Chondrocyte (in vitro differentiated cells): ENCODE results near the gene ZP3. TPM values are rescaled to one million over a fixed set of nuclear protein-coding genes. Genes with fewer than 3 reads are reported as not detected.

ENCODE experiments used
- DNase-seq: peaks from one replicate; pipeline ENCODE4 v3.0.0; 2021; ENCODE audit warnings: mixed read lengths, low spot score
- H3K27ac Mint-ChIP-seq: one replicate; pipeline ENCODE4 v1.8.0; 2021; ENCODE audit warnings: mild to moderate bottlenecking, moderate library complexity, mixed read lengths; ENCODE audit not compliant: unreplicated experiment
- H3K27me3 Mint-ChIP-seq: 2 replicates; pipeline ENCODE4 v1.8.0; 2021; ENCODE audit warnings: low read depth, mixed read lengths
- H3K36me3 Mint-ChIP-seq: 2 replicates; pipeline ENCODE4 v1.8.0; 2021; ENCODE audit warnings: low read depth, mixed read lengths
- H3K4me1 Mint-ChIP-seq: 2 replicates; pipeline ENCODE4 v1.8.0; 2021; ENCODE audit warnings: low read depth, mild to moderate bottlenecking, mixed read lengths
- H3K4me3 Mint-ChIP-seq: one replicate; pipeline ENCODE4 v1.8.0; 2021; ENCODE audit warnings: mild to moderate bottlenecking, moderate library complexity, mixed read lengths; ENCODE audit not compliant: unreplicated experiment
- H3K9me3 Mint-ChIP-seq: 2 replicates; pipeline ENCODE4 v1.8.0; 2021; ENCODE audit warnings: low read depth, mixed read lengths
- CTCF ChIP-seq: fragments of 200-600 bp; sonication (generic); IDR thresholded peaks from 2 replicates; pipeline ENCODE4 v1.5.0; 2021; ENCODE audit warnings: antibody characterized with exemption, mild to moderate bottlenecking, moderate library complexity
- long read RNA-seq: library from polyadenylated mRNA; stranded (forward); transcript quantifications from one replicate; pipeline ENCODE4 v2.0.0, GENCODE V29; 2021
- total RNA-seq: library from RNA; stranded (reverse); gene quantifications from 3 replicates; pipeline ENCODE4 v1.2.1, GENCODE V29; 2021

ZP3 gene
- not detected in 3 replicates for total RNA-seq
- long read RNA-seq = 0 reads

- no peak for TF ChIP-seq CTCF
- Mint-ChIP-seq H3K4me3 (no peak within 1 kb of the TSS), H3K9me3 (peaks cover 6% of the 10 kb centered on the region), H3K4me1 (peaks cover 41% of the 10 kb centered on the region), H3K27me3 (no peaks in the 10 kb centered on the region), H3K36me3 (no peaks in the 10 kb centered on the region), H3K27ac (peak within 1 kb of the TSS; percentile 91)
- DNase-seq = peak; percentile 51
Measured at GRCh38 chr7:76424413-76425111, at the start of gene ZP3. Gene ZP3 (plus strand): TSS chr7:76424950. CDS start chr7:76424965, 15 bp downstream.

- TF ChIP-seq CTCF = no peak
- Mint-ChIP-seq H3K4me1 (peaks cover 29% of the 10 kb centered on the region), H3K9me3 (no peaks in the 10 kb centered on the region), H3K27ac (no peak overlapping the region), H3K27me3 (no peaks in the 10 kb centered on the region), H3K4me3 (no peak overlapping the region), H3K36me3 (no peaks in the 10 kb centered on the region)
- DNase-seq = no peak
Measured at GRCh38 chr7:76375251-76375650, 49.5 kb upstream of the ZP3 start.

GRCh38 chr7:76377186-76377918, 47.4 kb upstream of the ZP3 start:
- no peak overlapping the region for H3K4me3 Mint-ChIP-seq

GRCh38 chr7:76380623-76380966, 44.2 kb upstream of the ZP3 start:
- Mint-ChIP-seq H3K9me3 (no peaks in the 10 kb centered on the region), H3K27ac (peak overlapping the region; percentile 96), H3K4me3 (peak overlapping the region; percentile 57), H3K36me3 (no peaks in the 10 kb centered on the region), H3K4me1 (peaks cover 23% of the 10 kb centered on the region), H3K27me3 (no peaks in the 10 kb centered on the region)
- no peak for DNase-seq
- TF ChIP-seq CTCF = no peak

More at GRCh38 chr7:76377186-76377918, 47.4 kb upstream of the ZP3 start:
- no peak for DNase-seq
- no peaks in the 10 kb centered on the region for H3K36me3 Mint-ChIP-seq
- H3K27ac Mint-ChIP-seq = no peak overlapping the region
- no peaks in the 10 kb centered on the region for H3K9me3 Mint-ChIP-seq
- TF ChIP-seq CTCF = no peak
- H3K4me1 Mint-ChIP-seq = peaks cover 36% of the 10 kb centered on the region
- H3K27me3 Mint-ChIP-seq = no peaks in the 10 kb centered on the region

GRCh38 chr7:76381814-76382213, 42.9 kb upstream of the ZP3 start:
- Mint-ChIP-seq H3K9me3 (no peaks in the 10 kb centered on the region), H3K36me3 (no peaks in the 10 kb centered on the region), H3K4me3 (no peak overlapping the region), H3K4me1 (peaks cover 23% of the 10 kb centered on the region), H3K27ac (no peak overlapping the region), H3K27me3 (no peaks in the 10 kb centered on the region)
- TF ChIP-seq CTCF = peak; percentile 39
- DNase-seq = no peak
